Neural progenitor cell (in vitro differentiated cells): ENCODE results near the gene NUFIP1.

Source experiments
- EZH2 ChIP-seq: fragments of 200-600 bp; sonication (generic); IDR thresholded peaks from 2 replicates; pipeline ENCODE4 v1.6.1; 2017; ENCODE audit warnings: antibody characterized with exemption, mild to moderate bottlenecking, moderate library complexity
- EZH2phosphoT487 ChIP-seq: fragments of 200-600 bp; sonication (generic); IDR thresholded peaks from 2 replicates; pipeline ENCODE4 v1.6.1; 2017; ENCODE audit warnings: antibody characterized with exemption
- TF ChIP-seq, protein P1 (sequence below): fragments of 200-600 bp; sonication (generic); IDR thresholded peaks from 2 replicates; pipeline ENCODE4 v1.5.1; 2017; ENCODE audit warnings: antibody characterized with exemption, mild to moderate bottlenecking

DNA sequence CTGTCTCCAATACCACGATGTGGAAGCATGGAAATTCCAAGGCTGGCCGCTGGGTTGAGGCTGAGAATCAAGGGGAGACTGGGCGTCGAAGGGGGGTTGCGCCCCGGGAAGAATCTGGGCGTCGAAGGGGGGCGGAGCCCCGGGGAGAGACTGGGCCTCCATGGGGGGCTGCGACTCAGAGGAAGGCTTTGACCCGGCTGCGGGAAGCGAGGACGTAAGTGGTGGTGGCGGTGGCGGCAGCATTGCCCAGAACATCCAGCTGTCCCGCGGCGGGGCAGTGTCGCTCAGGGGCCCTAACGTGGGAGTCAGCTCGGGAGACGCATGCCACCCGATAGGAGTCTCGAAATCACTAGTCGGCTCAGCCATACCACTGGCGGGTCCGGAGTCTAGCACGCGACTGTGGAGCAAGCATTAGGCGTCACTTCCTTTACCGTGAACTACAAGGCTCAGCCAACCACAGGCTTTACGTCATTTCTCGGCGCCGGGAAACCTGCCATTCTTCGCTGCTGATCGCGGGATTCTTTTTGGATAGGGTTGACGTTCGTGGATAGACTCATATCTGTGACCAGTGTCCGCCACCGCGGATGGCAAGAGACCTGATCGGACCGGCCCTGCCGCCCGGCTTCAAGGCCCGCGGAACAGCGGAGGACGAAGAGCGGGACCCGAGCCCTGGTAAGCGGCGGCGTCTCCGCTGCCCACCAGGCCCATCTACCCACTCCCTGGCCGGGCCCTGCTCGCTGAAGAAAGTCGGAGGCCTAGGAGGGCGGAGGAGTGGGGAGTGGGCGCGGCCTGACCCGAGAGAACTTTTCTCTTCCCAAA is at the start of gene NUFIP1, which contains the start of gene GPALPP1:
- TF ChIP-seq, protein P1, sequence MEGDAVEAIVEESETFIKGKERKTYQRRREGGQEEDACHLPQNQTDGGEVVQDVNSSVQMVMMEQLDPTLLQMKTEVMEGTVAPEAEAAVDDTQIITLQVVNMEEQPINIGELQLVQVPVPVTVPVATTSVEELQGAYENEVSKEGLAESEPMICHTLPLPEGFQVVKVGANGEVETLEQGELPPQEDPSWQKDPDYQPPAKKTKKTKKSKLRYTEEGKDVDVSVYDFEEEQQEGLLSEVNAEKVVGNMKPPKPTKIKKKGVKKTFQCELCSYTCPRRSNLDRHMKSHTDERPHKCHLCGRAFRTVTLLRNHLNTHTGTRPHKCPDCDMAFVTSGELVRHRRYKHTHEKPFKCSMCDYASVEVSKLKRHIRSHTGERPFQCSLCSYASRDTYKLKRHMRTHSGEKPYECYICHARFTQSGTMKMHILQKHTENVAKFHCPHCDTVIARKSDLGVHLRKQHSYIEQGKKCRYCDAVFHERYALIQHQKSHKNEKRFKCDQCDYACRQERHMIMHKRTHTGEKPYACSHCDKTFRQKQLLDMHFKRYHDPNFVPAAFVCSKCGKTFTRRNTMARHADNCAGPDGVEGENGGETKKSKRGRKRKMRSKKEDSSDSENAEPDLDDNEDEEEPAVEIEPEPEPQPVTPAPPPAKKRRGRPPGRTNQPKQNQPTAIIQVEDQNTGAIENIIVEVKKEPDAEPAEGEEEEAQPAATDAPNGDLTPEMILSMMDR: no peak
- TF ChIP-seq EZH2 (no peak), EZH2phosphoT487 (no peak)
